SH-SY5Y (cell line): ENCODE results near the gene TAS2R43.

ENCODE experiments used
- GATA2 ChIP-seq: IDR thresholded peaks from 2 replicates; pipeline ENCODE4 v1.6.1; 2011; ENCODE audit warnings: mild to moderate bottlenecking, low read depth, low read length
- GATA3 ChIP-seq: IDR thresholded peaks from 2 replicates; pipeline ENCODE4 v1.6.1; 2011; ENCODE audit warnings: low read depth, mild to moderate bottlenecking, low read length, moderate library complexity

- TF ChIP-seq GATA2 (no peak), GATA3 (no peak)
Measured at GRCh38 chr12:11070999-11071398, 21.1 kb downstream of the TAS2R43 start.
